Fibroblast of pulmonary artery (primary cell): ENCODE data around the gene IL6ST.
"Not testable (repeated sequence)": the region's sequence is repeated elsewhere in the genome, so short reads cannot be mapped to it uniquely, and the experiment has no call there.

Experiments used
- DNase-seq: peaks from one replicate; pipeline ENCODE4 v3.0.0-alpha.2; 2010; ENCODE audit warnings: low read depth
- H3K4me3 ChIP-seq: replicated peaks from 2 replicates; pipeline ENCODE4 v1.5.1; 2011; ENCODE audit warnings: low read depth, mild to moderate bottlenecking, control low read depth, low read length, moderate library complexity
- CTCF ChIP-seq: IDR thresholded peaks from 2 replicates; pipeline ENCODE4 v1.5.1; 2011; ENCODE audit warnings: mild to moderate bottlenecking, control low read depth, low read length, inconsistent platforms; ENCODE audit errors: missing control alignments

Gene IL6ST

GRCh38 chr5:55994495-55994997 is at the start of gene IL6ST:
Gene IL6ST, minus strand, starts transcription at chr5:55994963. Its CDS starts 18,685 bp downstream, at chr5:55976278.
- TF ChIP-seq CTCF, result no peak
- peak within 1 kb of the TSS; percentile 94 for H3K4me3 ChIP-seq
- DNase-seq, result peak; percentile 95

- TF ChIP-seq CTCF, result no peak
- H3K4me3 ChIP-seq, result no peak overlapping the region
- DNase-seq, result peak; percentile 80
Observed at GRCh38 chr5:56039985-56040384, 45.2 kb upstream of the IL6ST start.

GRCh38 chr5:56038206-56038605 is 43.4 kb upstream of the IL6ST start:
- not testable (repeated sequence) for DNase-seq, H3K4me3 ChIP-seq

- TF ChIP-seq CTCF, result no peak
- no peak overlapping the region for H3K4me3 ChIP-seq
- no peak for DNase-seq
Observed at GRCh38 chr5:56037531-56038010, 42.8 kb upstream of the IL6ST start.

GRCh38 chr5:56035394-56035793 is 40.6 kb upstream of the IL6ST start:
- not testable (repeated sequence) for H3K4me3 ChIP-seq, DNase-seq

GRCh38 chr5:56029871-56030630 is 35.3 kb upstream of the IL6ST start:
- DNase-seq, H3K4me3 ChIP-seq: not testable (repeated sequence)

GRCh38 chr5:56029457-56029856 is 34.7 kb upstream of the IL6ST start:
- no peak for DNase-seq
- no peak overlapping the region for H3K4me3 ChIP-seq
- no peak for TF ChIP-seq CTCF

GRCh38 chr5:56028708-56029107 is 33.9 kb upstream of the IL6ST start:
- no peak overlapping the region for H3K4me3 ChIP-seq
- TF ChIP-seq CTCF, result no peak
- DNase-seq, result no peak
